ENCODE results near the gene QSOX2. TPM values are rescaled to one million over a fixed set of nuclear protein-coding genes. Genes with fewer than 3 reads are reported as not detected.

The QSOX2 gene
- total RNA-seq, 1 donor from 2014 or later = 3.7 TPM

DNA sequence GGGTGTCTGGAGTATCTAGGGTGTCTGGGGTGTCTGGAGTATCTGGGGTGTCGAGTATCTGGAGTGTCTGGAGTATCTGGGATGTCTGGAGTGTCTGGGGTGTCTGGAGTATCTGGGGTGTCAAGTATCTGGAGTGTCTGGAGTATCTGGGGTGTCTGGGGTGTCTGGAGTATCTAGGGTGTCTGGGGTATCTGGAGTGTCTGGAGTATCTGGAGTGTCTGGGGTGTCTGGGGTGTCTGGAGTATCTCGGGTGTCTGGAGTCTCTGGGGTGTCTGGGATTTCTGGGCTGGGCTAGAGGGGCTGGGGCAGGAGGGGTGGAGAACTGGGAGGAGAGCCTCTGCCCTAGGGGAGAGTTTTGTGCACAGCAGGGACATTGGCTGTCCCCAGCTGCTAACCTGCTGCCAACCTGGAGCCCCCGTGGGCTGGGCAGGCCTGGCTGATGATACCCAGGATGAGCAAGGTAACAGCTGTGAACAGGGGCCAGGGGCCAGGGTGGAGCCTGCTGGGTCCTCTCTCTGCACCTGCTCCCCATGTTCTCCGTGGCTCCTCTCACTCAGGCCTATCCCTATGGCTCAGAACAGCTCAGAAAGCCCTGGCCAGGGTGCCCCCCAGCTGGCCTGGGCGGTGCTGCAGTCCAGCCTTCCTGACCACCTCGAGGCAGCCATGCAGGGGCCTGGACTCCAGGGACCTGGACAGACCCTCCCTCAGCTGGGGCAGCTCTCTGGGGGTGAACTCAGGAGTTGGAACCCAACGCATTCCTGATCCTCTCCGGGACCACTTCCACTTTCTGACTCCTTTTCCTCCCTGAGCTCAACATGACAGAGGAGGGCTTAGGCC is 70.6 kb downstream of the QSOX2 start:
- H3K4me1 ChIP-seq (ENCODE audit: control insufficient read depth in 3 of 3, insufficient read depth in 3 of 3, low read length in 3 of 3) = no peaks in the 10 kb centered on the region
- H3K27me3 ChIP-seq (ENCODE audit: control insufficient read depth in 3 of 3, insufficient read depth in 3 of 3, low read length in 3 of 3) = peaks cover 15 to 58% (median 50%) of the 10 kb centered on the region in 3 donors
- H3K27ac ChIP-seq (ENCODE audit: low read depth, low read length) = no peak overlapping the region
- H3K36me3 ChIP-seq (ENCODE audit: control insufficient read depth in 3 of 3, insufficient read depth in 3 of 3, low read length in 3 of 3) = no peaks in the 10 kb centered on the region
- H3K9me3 ChIP-seq (ENCODE audit: control insufficient read depth in 3 of 3, low read length in 3 of 3) = no peaks in the 10 kb centered on the region
- no peak overlapping the region for H3K9ac ChIP-seq (ENCODE audit: low read depth in 1 of 3, low read length in 3 of 3)
- H3K4me3 ChIP-seq (ENCODE audit: low read length in 3 of 3) = no peak overlapping the region

DNA sequence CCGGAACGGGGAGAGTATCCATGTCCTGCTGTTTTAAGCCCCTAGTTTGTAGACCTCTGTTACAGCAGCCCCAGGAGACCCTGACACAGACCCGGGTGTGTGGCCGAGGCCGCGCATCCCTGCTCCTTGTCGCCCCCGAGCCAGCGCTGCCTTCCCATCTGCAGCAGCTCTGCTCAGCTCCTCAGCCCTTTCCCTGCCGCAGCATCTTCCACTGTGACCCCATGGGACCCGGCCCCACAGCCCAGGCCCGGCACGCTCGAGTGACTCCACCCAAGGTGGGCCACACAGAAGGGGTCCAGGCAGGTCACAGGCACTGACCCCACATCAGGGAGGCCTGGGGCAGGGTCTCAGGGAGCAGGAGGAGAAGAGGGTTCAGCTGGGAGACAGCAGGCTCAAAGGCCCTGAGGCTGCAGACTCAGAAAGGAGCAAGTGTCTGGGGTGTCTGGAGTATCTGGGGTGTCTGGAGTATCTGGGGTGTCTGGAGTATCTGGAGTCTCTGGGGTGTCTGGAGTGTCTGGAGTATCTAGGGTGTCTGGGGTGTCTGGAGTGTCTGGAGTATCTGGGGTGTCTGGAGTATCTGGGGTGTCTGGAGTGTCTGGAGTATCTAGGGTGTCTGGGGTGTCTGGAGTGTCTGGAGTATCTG is 71.8 kb downstream of the QSOX2 start:
- H3K9me3 ChIP-seq (ENCODE audit: control insufficient read depth in 3 of 3, low read length in 3 of 3) = no peaks in the 10 kb centered on the region
- no peaks in the 10 kb centered on the region for H3K36me3 ChIP-seq (ENCODE audit: control insufficient read depth in 3 of 3, insufficient read depth in 3 of 3, low read length in 3 of 3)
- peaks cover 24 to 60% (median 54%) of the 10 kb centered on the region in 3 donors for H3K27me3 ChIP-seq (ENCODE audit: control insufficient read depth in 3 of 3, insufficient read depth in 3 of 3, low read length in 3 of 3)
- no peak overlapping the region for H3K9ac ChIP-seq (ENCODE audit: low read depth in 1 of 3, low read length in 3 of 3)
- H3K4me1 ChIP-seq (ENCODE audit: control insufficient read depth in 3 of 3, insufficient read depth in 3 of 3, low read length in 3 of 3) = no peaks in the 10 kb centered on the region
- H3K27ac ChIP-seq (ENCODE audit: low read depth, low read length) = no peak overlapping the region
- no peak overlapping the region for H3K4me3 ChIP-seq (ENCODE audit: low read length in 3 of 3)

DNA sequence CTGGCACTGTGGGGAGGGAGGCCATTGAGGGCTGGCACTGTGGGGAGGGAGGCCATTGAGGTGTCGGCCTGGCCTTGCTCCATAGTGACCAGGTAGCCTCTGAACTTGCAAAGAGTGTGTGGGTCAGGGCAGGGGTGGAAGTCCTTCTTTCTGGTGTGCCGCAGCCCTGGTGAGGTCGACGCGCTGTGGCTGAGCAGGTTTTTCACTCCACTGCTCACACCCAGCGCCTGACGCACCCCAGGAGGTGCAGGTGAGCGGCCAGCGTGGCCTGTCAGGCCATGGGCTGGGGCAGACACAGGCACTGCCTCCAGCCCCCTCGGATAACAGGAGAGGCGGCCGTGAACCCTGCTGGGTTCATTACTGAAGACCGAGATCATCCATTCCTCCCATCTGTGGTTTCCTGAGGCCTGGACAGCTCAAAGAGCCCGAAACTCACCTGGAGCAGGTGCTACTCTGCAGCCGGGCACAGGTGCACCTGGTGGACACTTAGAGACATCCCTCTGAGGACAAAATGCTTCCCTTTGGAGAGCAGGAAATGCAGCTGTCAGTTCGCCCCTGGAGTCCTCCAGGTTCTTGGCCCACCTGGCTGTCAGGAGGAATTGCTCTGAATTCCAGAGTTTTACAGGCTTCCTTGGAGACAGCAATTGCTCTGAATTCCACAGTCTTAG is 73.1 kb downstream of the QSOX2 start:
- no peaks in the 10 kb centered on the region for H3K4me1 ChIP-seq (ENCODE audit: control insufficient read depth in 3 of 3, insufficient read depth in 3 of 3, low read length in 3 of 3)
- peaks cover 30 to 58% (median 58%) of the 10 kb centered on the region in 3 donors for H3K27me3 ChIP-seq (ENCODE audit: control insufficient read depth in 3 of 3, insufficient read depth in 3 of 3, low read length in 3 of 3)
- no peak overlapping the region for H3K27ac ChIP-seq (ENCODE audit: low read depth, low read length)
- no peak overlapping the region for H3K9ac ChIP-seq (ENCODE audit: low read depth in 1 of 3, low read length in 3 of 3)
- no peaks in the 10 kb centered on the region for H3K36me3 ChIP-seq (ENCODE audit: control insufficient read depth in 3 of 3, insufficient read depth in 3 of 3, low read length in 3 of 3)
- no peaks in the 10 kb centered on the region for H3K9me3 ChIP-seq (ENCODE audit: control insufficient read depth in 3 of 3, low read length in 3 of 3)
- H3K4me3 ChIP-seq (ENCODE audit: low read length in 3 of 3) = no peak overlapping the region

DNA sequence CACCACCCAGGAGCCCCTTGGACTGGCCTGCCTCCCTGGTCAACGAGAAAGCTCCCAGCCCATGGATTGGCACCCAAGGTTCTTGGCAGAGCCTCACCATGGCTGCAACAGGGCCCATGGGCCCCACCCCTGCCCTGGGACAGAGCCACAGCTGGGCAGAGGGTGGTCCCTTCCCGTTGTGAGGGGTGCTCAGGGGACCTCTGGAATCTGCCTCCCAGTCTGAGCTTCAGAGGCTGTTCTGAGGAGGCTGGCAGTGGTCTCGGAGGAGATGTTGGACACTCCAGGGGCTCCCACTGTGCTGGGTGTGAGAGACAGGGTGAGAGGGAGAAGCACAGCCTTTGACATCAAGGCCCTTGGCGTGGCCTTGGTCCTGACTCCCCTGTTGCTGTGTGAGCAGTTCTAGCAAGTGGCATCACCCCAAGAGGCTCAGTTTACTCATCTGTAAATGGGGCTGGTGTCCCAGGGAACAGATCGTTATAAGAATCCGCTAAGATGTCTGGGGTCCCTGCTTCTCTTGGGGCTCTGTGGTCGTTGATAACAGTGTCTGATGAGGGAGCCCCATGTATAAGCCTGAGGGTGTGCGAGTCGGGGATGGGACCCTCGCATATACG is 73.7 kb downstream of the QSOX2 start:
- H3K27me3 ChIP-seq (ENCODE audit: control insufficient read depth in 3 of 3, insufficient read depth in 3 of 3, low read length in 3 of 3) = peaks cover 30 to 58% (median 58%) of the 10 kb centered on the region in 3 donors
- H3K4me3 ChIP-seq (ENCODE audit: low read length in 3 of 3) = no peak overlapping the region
- H3K9me3 ChIP-seq (ENCODE audit: control insufficient read depth in 3 of 3, low read length in 3 of 3) = no peaks in the 10 kb centered on the region
- no peak overlapping the region for H3K9ac ChIP-seq (ENCODE audit: low read depth in 1 of 3, low read length in 3 of 3)
- no peaks in the 10 kb centered on the region for H3K4me1 ChIP-seq (ENCODE audit: control insufficient read depth in 3 of 3, insufficient read depth in 3 of 3, low read length in 3 of 3)
- no peaks in the 10 kb centered on the region for H3K36me3 ChIP-seq (ENCODE audit: control insufficient read depth in 3 of 3, insufficient read depth in 3 of 3, low read length in 3 of 3)
- H3K27ac ChIP-seq (ENCODE audit: low read depth, low read length) = no peak overlapping the region

DNA sequence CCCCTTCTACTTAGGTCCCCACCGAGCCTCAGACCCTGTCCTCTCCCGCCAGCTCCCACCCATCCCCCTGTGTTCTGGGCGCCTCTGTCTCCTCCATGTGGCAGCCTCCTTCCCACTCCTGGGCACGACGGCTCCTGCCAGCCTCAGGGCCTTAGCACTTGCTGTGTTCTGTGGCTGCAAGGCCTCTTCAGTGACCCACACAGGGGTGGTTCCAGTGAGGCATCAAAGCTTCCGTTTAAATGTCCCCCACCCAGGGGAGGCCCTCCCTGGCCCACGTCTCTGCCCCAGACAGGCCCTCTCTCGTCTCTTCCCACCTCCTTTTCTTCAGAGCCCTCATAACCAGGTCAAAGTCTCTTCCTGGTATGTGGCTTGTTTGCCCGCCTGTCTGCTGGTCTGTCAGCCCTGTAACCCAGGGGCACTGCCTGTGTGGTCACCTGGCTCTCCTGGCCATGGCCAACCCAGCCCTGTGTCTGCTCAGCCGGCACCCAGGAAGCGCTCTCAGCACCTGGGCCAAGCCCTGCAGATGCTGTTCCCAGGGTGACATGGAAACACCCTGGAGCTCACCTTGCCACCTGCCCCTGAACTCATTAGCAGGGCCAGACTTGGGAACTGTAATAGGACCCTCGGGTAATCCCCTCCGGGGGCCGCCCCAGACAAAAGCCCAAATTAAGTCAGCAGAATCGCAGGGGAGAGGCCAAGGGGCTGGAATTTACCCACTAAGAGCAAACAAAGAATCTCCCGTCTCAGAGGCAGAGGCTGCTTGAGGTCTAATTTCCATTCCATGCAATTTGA is 74.4 kb downstream of the QSOX2 start:
- Histone ChIP-seq H3K9ac (ENCODE audit: low read depth in 1 of 3, low read length in 3 of 3) (no peak overlapping the region), H3K36me3 (ENCODE audit: control insufficient read depth in 3 of 3, insufficient read depth in 3 of 3, low read length in 3 of 3) (no peaks in the 10 kb centered on the region), H3K4me3 (ENCODE audit: low read length in 3 of 3) (no peak overlapping the region), H3K27ac (ENCODE audit: low read depth, low read length) (no peak overlapping the region), H3K27me3 (ENCODE audit: control insufficient read depth in 3 of 3, insufficient read depth in 3 of 3, low read length in 3 of 3) (peaks cover 30 to 58% (median 58%) of the 10 kb centered on the region in 3 donors), H3K4me1 (ENCODE audit: control insufficient read depth in 3 of 3, insufficient read depth in 3 of 3, low read length in 3 of 3) (no peaks in the 10 kb centered on the region), H3K9me3 (ENCODE audit: control insufficient read depth in 3 of 3, low read length in 3 of 3) (no peaks in the 10 kb centered on the region)

- Histone ChIP-seq H3K4me1 (ENCODE audit: control insufficient read depth in 3 of 3, insufficient read depth in 3 of 3, low read length in 3 of 3) (no peaks in the 10 kb centered on the region), H3K27me3 (ENCODE audit: control insufficient read depth in 3 of 3, insufficient read depth in 3 of 3, low read length in 3 of 3) (peaks cover 30 to 58% (median 57%) of the 10 kb centered on the region in 3 donors), H3K4me3 (ENCODE audit: low read length in 3 of 3) (no peak overlapping the region), H3K36me3 (ENCODE audit: control insufficient read depth in 3 of 3, insufficient read depth in 3 of 3, low read length in 3 of 3) (no peaks in the 10 kb centered on the region), H3K27ac (ENCODE audit: low read depth, low read length) (no peak overlapping the region), H3K9me3 (ENCODE audit: control insufficient read depth in 3 of 3, low read length in 3 of 3) (no peaks in the 10 kb centered on the region), H3K9ac (ENCODE audit: low read depth in 1 of 3, low read length in 3 of 3) (no peak overlapping the region)
Measured at GRCh38 chr9:136170006-136170901, 75.4 kb downstream of the QSOX2 start.

DNA sequence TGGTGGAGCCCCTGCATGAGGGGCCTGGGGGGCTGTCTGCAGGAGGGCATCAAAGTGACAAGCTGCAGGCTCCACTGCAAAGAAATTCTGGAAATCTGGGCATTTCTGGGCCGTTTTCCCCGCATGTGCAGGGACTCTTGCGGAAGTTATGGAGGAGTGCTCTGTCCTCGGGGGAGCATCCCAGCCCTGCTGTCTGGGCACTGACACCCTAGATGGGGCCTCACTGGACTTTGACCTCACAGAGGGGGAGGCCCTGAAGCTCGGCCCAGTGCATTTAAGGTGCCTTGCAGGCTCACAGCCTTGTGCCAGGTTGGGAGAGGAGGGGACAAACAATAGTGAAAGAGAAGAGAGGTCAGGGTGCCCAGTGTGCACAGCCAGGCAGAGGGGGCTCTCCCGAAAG is 76.1 kb downstream of the QSOX2 start:
- Histone ChIP-seq H3K27ac (ENCODE audit: low read depth, low read length) (no peak overlapping the region), H3K4me1 (ENCODE audit: control insufficient read depth in 3 of 3, insufficient read depth in 3 of 3, low read length in 3 of 3) (no peaks in the 10 kb centered on the region), H3K27me3 (ENCODE audit: control insufficient read depth in 3 of 3, insufficient read depth in 3 of 3, low read length in 3 of 3) (peaks cover 30 to 58% (median 55%) of the 10 kb centered on the region in 3 donors), H3K4me3 (ENCODE audit: low read length in 3 of 3) (no peak overlapping the region), H3K9ac (ENCODE audit: low read depth in 1 of 3, low read length in 3 of 3) (no peak overlapping the region), H3K36me3 (ENCODE audit: control insufficient read depth in 3 of 3, insufficient read depth in 3 of 3, low read length in 3 of 3) (no peaks in the 10 kb centered on the region), H3K9me3 (ENCODE audit: control insufficient read depth in 3 of 3, low read length in 3 of 3) (no peaks in the 10 kb centered on the region)

DNA sequence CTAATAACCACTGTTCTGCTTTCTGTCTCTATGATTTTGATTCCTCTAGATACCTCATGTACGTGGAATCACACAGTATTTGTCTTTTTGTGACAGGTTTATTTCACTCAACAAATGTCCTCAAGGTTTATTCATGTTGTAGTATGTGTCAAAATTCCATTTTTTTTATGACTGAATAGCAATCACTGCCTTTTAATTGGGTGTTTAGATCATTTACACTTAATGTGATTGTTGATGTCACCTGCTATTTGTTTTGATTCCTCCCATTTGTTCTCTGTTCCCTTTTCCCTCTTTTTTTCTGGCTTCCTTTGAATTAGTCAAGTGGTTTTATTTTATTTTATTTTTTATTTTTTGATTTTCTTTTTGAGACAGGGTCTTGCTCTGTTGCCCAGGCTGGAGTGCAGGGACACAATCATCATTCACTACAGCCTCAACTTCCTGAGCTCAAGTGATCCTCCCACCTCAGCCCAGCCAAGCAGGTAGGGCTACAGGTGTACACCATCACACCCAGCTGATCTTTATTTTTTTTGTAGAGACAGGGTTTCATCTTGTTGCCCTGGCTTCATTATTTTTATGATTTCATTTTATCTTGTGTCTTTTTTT is 82.3 kb downstream of the QSOX2 start:
- H3K9ac ChIP-seq (ENCODE audit: low read depth in 1 of 3, low read length in 3 of 3) = no peak overlapping the region
- no peaks in the 10 kb centered on the region for H3K9me3 ChIP-seq (ENCODE audit: control insufficient read depth in 3 of 3, low read length in 3 of 3)
- peaks cover 5 to 22% (median 7%) of the 10 kb centered on the region in 3 donors for H3K27me3 ChIP-seq (ENCODE audit: control insufficient read depth in 3 of 3, insufficient read depth in 3 of 3, low read length in 3 of 3)

More for the DNA sequence above, 82.3 kb downstream of the QSOX2 start:
- H3K4me3 ChIP-seq (ENCODE audit: low read length in 3 of 3) = no peak overlapping the region
- no peak overlapping the region for H3K27ac ChIP-seq (ENCODE audit: low read depth, low read length)
- no peaks in the 10 kb centered on the region for H3K4me1 ChIP-seq (ENCODE audit: control insufficient read depth in 3 of 3, insufficient read depth in 3 of 3, low read length in 3 of 3)
- no peaks in the 10 kb centered on the region for H3K36me3 ChIP-seq (ENCODE audit: control insufficient read depth in 3 of 3, insufficient read depth in 3 of 3, low read length in 3 of 3)

Data from skeletal muscle tissue (tissue), 4 donors.